Occipital lobe (tissue), 2 donors: ENCODE measurements around the gene SCD5. TPM values are rescaled to one million over a fixed set of nuclear protein-coding genes. Genes with fewer than 3 reads are reported as not detected.

Source experiments
- DNase-seq: peaks from one replicate; lab custom pipeline; 2025; lab: John Stamatoyannopoulos, UW
- total RNA-seq: library from RNA; depleted of rRNA; stranded (reverse); fragments of >200 nt; gene quantifications from one replicate; pipeline ENCODE4 v1.2.3, GENCODE V29; 2014

The SCD5 gene
- total RNA-seq, 1 donor from 2014 or later, result 287 TPM

DNA sequence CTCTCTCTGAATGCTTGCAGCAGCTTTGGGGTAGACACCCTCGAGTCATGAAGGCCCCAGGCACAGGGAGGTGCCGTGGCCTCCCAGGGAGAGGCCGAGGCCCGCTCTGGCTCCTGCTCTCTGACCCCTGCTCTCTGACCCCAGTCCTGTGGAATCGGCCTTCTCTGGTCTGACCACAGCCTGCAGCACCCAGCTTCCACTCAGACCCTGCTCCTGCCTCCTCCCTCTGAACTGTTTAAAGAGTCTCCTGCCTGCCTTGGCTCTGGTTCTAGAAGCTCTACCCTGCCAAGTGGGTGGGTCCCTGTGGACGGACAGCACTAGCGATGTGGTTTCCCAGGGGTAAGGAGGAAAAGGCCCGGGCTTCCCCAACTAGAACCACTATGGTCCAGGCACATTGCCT, 158.6 kb downstream of the SCD5 start:
- DNase-seq, result no peak

GRCh38 chr4:82638479-82638878, 160.1 kb downstream of the SCD5 start:
- no peak for DNase-seq

- no peak for DNase-seq
These were observed 168.5 kb downstream of the SCD5 start for GRCh38 chr4:82630079-82630478.

- no peak for DNase-seq
These were observed 169.2 kb downstream of the SCD5 start for GRCh38 chr4:82629238-82630000.

GRCh38 chr4:82626251-82626868, 172.2 kb downstream of the SCD5 start:
- no peak for DNase-seq

- DNase-seq, result no peak
These were observed 173.8 kb downstream of the SCD5 start for GRCh38 chr4:82624819-82625218.

GRCh38 chr4:82623121-82623683, 175.4 kb downstream of the SCD5 start:
- no peak for DNase-seq

DNA sequence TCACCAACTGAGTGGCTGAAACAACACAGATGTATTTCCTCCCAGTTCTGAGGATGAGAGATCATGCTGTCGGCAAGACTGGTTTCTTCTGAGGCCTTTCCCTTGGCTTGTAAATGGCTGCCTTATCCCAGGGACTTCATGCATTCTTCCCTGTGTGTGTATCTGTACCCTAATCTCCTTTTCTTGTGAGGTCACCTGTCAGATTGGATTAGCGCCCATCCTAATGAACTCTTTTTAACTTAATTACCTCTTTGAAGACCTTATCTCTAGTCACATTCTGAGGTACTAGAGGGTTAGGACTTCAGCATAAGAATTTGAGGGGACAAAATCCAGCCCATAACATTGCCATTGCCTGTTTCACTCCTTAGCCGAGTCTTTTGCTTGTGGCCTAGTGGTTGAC, 177.3 kb downstream of the SCD5 start:
- no peak for DNase-seq

- no peak for DNase-seq
These were observed 178.4 kb downstream of the SCD5 start for GRCh38 chr4:82620126-82620735.

DNA sequence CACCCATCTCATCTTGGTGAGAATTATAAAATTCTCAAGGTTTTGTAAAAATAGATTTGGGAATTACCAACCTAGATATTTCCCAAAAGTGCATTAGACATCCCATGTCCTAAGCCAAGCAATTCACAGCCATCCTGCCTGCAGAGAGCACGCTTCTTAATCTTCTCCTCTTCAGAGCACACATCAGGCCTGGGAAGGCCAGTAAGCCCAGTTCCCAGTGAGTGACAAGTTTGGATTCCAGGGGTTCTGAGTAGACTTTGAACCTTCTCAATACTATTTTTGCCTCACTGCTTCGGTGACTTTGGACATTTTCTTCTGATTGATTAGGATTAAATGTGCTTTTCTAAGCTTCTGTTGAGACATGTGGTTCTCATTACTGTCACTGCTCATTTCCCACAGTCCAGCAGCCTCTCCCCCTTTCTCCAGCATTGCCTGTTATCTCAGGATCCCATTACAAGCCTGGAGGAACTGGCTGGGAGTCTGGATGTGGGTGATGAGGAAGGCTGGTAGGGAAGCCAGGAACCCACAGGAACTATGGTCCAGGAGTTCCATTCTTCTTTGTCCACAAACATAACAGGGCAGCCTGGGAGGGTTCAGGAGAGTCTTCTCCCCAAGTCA, 180.4 kb downstream of the SCD5 start:
- DNase-seq, result no peak

GRCh38 chr4:82614838-82615449, 183.7 kb downstream of the SCD5 start:
- no peak for DNase-seq

GRCh38 chr4:82613121-82613520, 185.5 kb downstream of the SCD5 start:
- DNase-seq, result no peak

GRCh38 chr4:82611982-82612381, 186.6 kb downstream of the SCD5 start:
- no peak for DNase-seq

DNA sequence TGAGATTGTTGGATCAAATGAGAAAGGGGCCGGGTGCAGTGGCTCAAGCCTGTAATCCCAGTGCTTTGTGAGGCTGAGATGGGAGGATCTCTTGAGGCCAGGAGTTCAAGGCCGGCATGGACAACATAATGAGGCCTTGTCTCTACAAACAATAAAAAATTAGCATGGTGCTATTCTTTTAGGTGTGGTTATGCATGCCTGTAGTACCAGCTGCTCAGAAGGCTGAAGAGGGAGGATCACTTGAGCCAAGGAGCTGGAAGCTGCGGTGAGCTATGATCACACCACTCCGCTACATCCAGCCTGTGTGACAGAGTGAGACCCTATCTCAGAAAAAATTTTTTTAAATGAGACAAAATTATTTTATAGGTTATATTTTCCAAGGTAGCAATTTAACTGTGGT, 187.1 kb downstream of the SCD5 start:
- DNase-seq, result no peak

DNA sequence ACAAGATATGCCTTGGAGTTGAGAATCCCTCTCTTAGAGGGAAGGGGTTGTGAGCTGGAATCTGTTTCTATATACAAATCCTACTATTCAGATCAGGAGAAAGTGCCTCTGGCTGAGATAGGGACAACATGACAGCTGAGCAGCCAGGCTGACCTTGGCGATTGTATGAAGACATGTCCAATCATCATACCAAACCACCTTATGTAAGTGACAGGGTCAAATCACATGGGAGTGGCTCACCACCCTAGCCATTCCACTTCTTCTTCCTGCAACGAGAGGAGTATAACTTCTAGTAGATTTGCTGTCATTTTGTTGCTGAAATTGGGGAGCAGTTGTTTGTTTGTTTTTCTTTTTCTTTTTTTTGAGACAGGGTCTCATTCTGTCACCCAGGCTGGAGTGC, 188.6 kb downstream of the SCD5 start:
- no peak for DNase-seq

- DNase-seq, result no peak
These were observed 192.0 kb downstream of the SCD5 start for GRCh38 chr4:82606622-82607021.

DNA sequence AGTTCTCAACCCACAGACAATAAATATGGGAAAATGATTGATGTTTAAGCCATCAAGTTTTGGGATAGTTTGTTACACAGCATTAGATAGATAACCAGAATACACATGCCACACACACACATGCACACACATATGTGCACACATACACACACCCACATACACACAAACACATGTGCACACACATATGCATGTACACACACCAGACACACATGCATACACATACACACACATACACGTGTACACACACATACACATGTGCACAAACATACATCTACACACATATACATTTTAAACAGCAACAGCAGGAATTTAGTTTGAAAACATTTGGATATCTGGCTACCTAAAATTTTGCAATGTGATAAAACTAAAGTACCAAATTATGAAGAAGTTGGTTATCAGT, 194.1 kb downstream of the SCD5 start:
- no peak for DNase-seq

DNA sequence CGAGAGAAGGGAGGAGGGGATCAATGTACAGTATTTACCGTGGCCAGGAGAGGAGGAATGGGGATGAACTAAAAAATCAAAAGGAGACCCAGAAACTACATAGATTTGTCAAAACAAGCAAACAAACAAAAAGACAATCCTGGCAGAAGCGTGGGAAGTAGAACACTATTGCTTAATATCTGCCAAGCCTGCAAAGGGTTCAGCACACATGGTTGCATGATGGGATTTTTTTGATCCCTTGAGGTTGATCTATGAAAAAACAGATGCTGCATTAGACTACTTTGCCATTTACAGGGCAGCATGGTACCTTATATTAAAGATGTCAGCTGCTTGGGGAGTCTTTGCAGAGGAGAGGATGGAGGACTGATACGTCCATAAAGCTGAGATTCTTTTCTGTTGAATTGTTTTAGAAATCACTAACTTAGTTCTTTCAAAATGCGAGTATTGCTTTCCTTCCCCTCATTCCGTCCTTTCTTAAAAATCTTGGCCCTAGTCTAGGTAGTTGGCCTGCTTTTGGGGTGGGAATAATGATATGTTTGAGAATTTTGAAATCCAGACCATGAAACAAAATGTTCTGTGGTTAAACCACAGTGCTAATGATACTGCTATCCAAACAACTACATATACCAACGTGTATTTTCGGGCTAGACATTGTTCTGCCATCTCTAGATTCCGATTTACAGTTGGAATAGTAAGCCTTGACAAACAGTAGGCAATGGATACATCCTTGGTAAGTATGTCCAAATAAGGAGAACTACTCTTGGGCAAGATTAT, 197.2 kb downstream of the SCD5 start:
- DNase-seq, result no peak

- DNase-seq, result no peak
These were observed 199.3 kb downstream of the SCD5 start for GRCh38 chr4:82599336-82599735.

DNA sequence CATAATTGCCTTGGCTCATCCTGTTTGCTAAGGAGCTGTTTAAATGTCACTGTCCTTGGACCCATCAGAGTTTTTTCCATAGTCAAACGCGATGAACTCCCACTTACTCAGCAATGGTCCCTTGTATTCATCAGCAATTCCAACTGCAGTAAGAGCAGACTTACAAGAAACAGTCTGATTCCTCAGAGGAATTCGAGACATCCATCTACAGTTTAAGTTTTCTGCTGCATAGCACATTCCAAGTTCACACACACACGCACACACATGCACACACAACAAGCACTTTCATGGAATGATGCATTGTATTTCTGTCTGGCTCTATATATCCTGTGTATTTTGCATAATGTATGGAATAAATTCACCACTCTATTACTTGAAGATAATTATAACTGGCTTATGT, 204.1 kb downstream of the SCD5 start:
- no peak for DNase-seq

GRCh38 chr4:82593411-82593810, 205.2 kb downstream of the SCD5 start:
- DNase-seq, result no peak
